ENCODE results near the gene SEC22C.

DNA sequence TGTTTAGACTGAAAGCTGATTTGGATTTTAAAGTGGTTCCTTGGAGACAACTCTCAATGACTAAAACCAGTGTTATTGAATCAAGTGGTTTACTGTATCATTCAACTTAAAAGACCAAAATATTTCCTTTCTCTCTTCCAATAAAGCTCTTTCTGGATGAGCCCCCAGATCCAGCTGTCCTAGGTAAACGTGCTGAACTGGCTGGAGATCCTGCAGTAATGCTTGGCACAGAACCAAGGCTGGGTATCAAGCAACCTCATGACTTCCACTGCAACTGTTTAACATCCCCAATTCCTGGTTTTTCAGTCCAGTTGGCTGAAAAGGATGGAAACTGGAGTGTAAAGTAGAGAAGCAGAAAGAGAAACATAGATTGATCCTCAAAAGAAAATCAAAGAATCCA is 28.9 kb downstream of the SEC22C start:
- no peak for TF ChIP-seq CTCF (IDR thresholded peaks at IDR 0.05; ENCODE audit: low read depth, low read length)
- no peak for TF ChIP-seq EZH2phosphoT487 (IDR thresholded peaks at IDR 0.05; ENCODE audit: low read depth)
